Left ventricle myocardium inferior (tissue), 1 donor: ENCODE measurements around the gene CDK4. TPM values are rescaled to one million over a fixed set of nuclear protein-coding genes. Genes with fewer than 3 reads are reported as not detected.
A peak's percentile ranks its signal among the peaks of the same experiment; 100 is the strongest.

ENCODE experiments used
- DNase-seq: peaks from one replicate; pipeline ENCODE4 v3.0.0-alpha.2; 2020
- H3K27ac ChIP-seq: fragments of 200-600 bp; replicated peaks from 2 replicates; pipeline ENCODE4 v1.8.0; 2021
- H3K27me3 ChIP-seq: fragments of 200-600 bp; 2 replicates; pipeline ENCODE4 v1.8.0; 2021; ENCODE audit warnings: low read depth
- H3K36me3 ChIP-seq: fragments of 200-600 bp; 2 replicates; pipeline ENCODE4 v1.8.0; 2021
- H3K4me1 ChIP-seq: fragments of 200-600 bp; 2 replicates; pipeline ENCODE4 v1.8.0; 2021
- H3K4me3 ChIP-seq: fragments of 200-600 bp; 2 replicates; pipeline ENCODE4 v1.8.0; 2021; ENCODE audit warnings: mild to moderate bottlenecking, moderate library complexity
- H3K9me3 ChIP-seq: fragments of 200-600 bp; replicated peaks from 2 replicates; pipeline ENCODE4 v1.8.0; 2021
- CTCF ChIP-seq: fragments of 200-600 bp; IDR thresholded peaks from 2 replicates; pipeline ENCODE4 v1.8.0; 2021; ENCODE audit warnings: antibody characterized with exemption, mild to moderate bottlenecking, borderline replicate concordance
- intact Hi-C: fragments of 100-400 bp; cut with micrococcal nuclease; formaldehyde crosslinking; loops from one replicate; pipeline ENCODE4 v1.11.0; 2022
- total RNA-seq: library from RNA; stranded (reverse); fragmentation: NEBNext Ultra II Directional; extraction: Animal tissue kit (Norgen Biotek cat#: 25700); gene quantifications from one replicate; pipeline ENCODE4 v1.2.1, GENCODE V29; 2021
- donor health status: DM: no; HTN: yes; CAD: no; lungs with severe emphysema.

CDK4 gene
- total RNA-seq, 1 donor from 2014 or later, result 41.3 TPM

- Histone ChIP-seq H3K36me3 (peaks cover 9% of the 10 kb centered on the region), H3K4me3 (peak overlapping the region; percentile 62), H3K27me3 (peaks cover 55% of the 10 kb centered on the region), H3K27ac (no peak overlapping the region), H3K4me1 (peaks cover 30% of the 10 kb centered on the region), H3K9me3 (no peaks in the 10 kb centered on the region)
- intact Hi-C loops, result no loop called here
- no peak for TF ChIP-seq CTCF
- no peak for DNase-seq
Observed at GRCh38 chr12:57763881-57764661, 12.0 kb upstream of the CDK4 start.

DNA sequence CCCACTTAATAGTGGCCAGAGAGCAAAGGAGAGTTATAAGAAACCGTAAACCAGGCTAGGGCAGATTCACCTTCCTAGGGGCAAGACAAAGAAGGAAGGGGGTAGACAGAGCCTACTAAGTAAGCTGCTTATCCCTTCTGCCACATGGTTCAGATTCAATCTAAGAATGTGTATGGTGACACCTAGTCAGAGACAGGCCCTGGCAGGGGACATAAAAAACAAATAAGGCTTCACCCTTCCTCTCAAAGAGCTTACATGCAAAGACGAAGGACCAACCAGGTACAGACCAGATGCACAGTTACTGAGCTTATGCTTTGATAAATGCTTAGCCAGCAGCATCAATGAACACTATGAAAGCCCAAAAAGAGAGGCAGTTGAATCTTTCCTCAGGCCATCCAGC is 10.4 kb upstream of the CDK4 start:
- H3K4me1 ChIP-seq, result peaks cover 30% of the 10 kb centered on the region
- TF ChIP-seq CTCF, result no peak
- H3K4me3 ChIP-seq, result no peak overlapping the region
- no peaks in the 10 kb centered on the region for H3K9me3 ChIP-seq
- H3K27me3 ChIP-seq, result peaks cover 55% of the 10 kb centered on the region
- intact Hi-C loops, result no loop called here
- no peak for DNase-seq
- H3K36me3 ChIP-seq, result peaks cover 18% of the 10 kb centered on the region
- no peak overlapping the region for H3K27ac ChIP-seq

DNA sequence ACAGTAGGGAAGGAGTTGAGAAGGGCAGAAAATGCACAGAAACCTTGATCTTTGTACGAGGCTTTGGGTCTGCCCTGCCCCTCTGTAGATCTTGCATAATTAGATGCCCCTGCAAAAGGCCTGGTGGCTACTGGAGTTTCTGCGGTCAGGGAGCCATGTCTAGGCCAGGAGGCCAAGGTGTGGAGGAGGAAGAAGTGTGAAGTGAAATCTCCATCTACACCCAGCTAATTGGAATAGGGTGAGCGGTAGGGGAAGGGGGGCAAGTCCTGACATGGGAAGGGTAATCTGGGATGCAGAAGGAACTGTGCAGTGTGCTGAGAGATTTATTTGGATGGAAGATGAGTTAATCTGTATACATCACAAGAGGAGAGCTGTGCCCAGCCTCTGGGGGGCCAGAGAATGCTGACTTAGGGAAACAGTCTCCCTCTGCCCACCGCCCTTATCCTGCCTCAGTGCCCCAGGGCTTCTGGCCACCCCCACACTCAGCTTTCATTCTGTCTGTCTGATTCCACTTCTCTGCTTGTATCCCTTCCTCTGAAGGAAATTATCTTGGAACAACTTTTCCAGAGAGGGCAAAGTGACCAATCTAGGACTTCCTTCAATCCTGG is 9.4 kb upstream of the CDK4 start:
- no peak for DNase-seq
- Histone ChIP-seq H3K27me3 (peaks cover 48% of the 10 kb centered on the region), H3K27ac (no peak overlapping the region), H3K36me3 (peaks cover 19% of the 10 kb centered on the region), H3K4me1 (peaks cover 28% of the 10 kb centered on the region), H3K4me3 (no peak overlapping the region), H3K9me3 (no peaks in the 10 kb centered on the region)
- intact Hi-C loops, result no loop called here
- TF ChIP-seq CTCF, result no peak

GRCh38 chr12:57760347-57760982 is 8.4 kb upstream of the CDK4 start:
- no peaks in the 10 kb centered on the region for H3K9me3 ChIP-seq
- H3K4me3 ChIP-seq, result no peak overlapping the region
- no peak overlapping the region for H3K27ac ChIP-seq
- peaks cover 38% of the 10 kb centered on the region for H3K27me3 ChIP-seq
- DNase-seq, result no peak
- peaks cover 19% of the 10 kb centered on the region for H3K36me3 ChIP-seq
- intact Hi-C loops, result no loop called here
- peaks cover 26% of the 10 kb centered on the region for H3K4me1 ChIP-seq
- TF ChIP-seq CTCF, result no peak

GRCh38 chr12:57759360-57759980 is 7.4 kb upstream of the CDK4 start:
- Histone ChIP-seq H3K27ac (no peak overlapping the region), H3K4me3 (no peak overlapping the region), H3K27me3 (peaks cover 28% of the 10 kb centered on the region), H3K9me3 (no peaks in the 10 kb centered on the region), H3K4me1 (peaks cover 26% of the 10 kb centered on the region), H3K36me3 (peaks cover 19% of the 10 kb centered on the region)
- peak; percentile 52 for TF ChIP-seq CTCF
- no peak for DNase-seq
- intact Hi-C loops, result no loop called here
